GM18861 (cell line): ENCODE measurements around the gene SLC16A2.
A peak's percentile ranks its signal among the peaks of the same experiment; 100 is the strongest.

ENCODE experiments used
- ATAC-seq: cut with Tn5 transposase; IDR thresholded peaks from one replicate; pipeline ENCODE4 v1.9.1; 2021; ENCODE audit not compliant: unreplicated experiment

SLC16A2 gene

DNA sequence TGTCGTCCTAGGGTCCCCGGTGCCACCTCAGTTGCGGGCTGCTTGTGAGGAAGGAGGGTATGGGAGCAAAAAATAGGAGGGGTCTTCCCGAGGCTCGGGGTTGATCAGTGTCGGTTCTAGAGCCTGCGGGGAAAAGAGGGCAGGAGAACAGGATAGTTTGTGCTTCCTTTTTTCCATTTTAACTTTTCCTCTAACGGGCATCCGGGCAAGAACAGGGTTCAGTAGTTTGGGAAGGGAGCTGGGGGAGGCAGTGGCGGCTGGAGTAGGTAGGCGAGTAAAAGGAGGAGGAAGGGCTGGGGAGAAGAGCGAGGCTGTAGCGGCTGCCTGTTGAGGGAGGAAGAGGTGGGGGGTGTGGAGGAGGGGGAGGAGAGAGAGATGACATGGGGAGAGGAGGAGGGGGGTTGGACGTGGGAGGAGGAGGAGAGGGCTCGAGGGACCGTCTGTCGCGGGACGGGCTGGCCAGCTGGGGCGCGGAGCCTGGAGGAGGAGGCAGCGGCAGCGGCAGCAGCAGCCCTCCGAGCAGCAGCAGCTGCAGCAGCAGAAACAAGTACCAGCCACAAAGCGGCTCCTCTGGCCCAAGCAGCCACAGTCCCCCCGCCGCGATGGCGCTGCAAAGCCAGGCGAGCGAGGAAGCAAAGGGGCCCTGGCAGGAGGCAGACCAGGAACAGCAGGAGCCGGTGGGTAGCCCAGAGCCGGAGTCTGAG, at the start of gene SLC16A2:
Gene SLC16A2, plus strand, starts transcription at position 458 of the 704 bp plus-strand sequence. Its CDS starts 145 bp downstream, at position 603.
- ATAC-seq = no peak

- no peak for ATAC-seq
Observed at GRCh38 chrX:74372272-74372671, 49.0 kb upstream of the SLC16A2 start.

- ATAC-seq = no peak
Observed at GRCh38 chrX:74377282-74377681, 44.0 kb upstream of the SLC16A2 start.

DNA sequence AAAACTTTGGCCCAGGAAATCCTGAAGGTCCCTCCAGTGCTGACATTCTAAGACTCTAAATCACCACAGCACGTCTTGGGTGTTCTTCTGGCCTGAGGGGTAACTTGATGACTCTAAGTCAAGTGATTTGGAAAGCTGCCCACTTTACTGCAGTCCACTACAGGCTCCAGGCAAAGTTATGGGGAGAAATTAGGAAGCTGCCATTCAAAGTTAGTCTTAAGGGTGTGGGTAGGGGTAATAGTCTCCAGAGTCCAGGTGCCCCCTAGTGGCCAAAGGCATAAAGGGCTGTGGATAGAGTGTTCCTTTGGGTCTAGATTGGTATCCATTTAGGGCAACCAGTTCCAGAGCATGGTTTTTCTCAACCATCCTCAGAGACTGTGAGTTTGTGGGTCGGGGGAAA, 38.7 kb upstream of the SLC16A2 start:
- ATAC-seq = peak; percentile 72

- no peak for ATAC-seq
Observed at GRCh38 chrX:74383611-74384010, 37.7 kb upstream of the SLC16A2 start.

GRCh38 chrX:74389016-74389722, 32.1 kb upstream of the SLC16A2 start:
- no peak for ATAC-seq

DNA sequence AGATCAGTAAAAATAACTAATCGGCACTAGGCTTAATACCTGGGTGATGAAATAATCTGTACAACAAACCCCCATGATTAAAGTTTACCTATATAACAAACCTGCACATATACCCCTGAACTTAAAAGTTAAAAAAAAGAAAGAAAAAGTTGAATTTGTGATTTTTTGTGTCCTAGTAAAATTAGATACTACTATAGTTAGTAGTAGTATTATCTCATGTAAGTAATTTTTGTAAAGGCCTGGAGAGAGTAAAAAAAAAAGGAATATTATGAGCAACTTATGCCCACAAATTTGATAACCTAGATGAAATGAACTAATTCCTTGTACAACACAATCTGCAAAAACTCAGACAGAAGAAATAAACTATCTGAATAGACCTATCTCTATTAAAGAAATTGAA, 25.7 kb upstream of the SLC16A2 start:
- ATAC-seq = no peak

GRCh38 chrX:74405973-74406489, 15.3 kb upstream of the SLC16A2 start:
- ATAC-seq = no peak

GRCh38 chrX:74408304-74408703, 13.0 kb upstream of the SLC16A2 start:
- ATAC-seq = peak; percentile 63

DNA sequence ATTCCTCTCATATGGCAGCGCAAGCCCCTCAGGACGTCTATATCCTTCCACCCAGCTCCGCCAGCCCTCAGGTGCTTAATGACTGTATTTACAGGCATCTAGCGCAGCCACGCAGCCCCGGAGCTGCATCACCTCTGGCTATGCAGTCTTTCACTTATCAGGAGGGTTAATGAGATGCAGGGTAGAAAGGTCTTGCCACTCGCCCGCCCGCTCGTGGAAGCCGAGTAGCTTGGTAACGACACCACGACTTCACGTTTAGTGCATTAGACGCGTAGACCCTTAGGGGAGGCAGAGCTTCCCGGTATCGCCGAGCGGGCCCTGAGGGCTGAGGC, 1.5 kb upstream of the SLC16A2 start:
- ATAC-seq = no peak

DNA sequence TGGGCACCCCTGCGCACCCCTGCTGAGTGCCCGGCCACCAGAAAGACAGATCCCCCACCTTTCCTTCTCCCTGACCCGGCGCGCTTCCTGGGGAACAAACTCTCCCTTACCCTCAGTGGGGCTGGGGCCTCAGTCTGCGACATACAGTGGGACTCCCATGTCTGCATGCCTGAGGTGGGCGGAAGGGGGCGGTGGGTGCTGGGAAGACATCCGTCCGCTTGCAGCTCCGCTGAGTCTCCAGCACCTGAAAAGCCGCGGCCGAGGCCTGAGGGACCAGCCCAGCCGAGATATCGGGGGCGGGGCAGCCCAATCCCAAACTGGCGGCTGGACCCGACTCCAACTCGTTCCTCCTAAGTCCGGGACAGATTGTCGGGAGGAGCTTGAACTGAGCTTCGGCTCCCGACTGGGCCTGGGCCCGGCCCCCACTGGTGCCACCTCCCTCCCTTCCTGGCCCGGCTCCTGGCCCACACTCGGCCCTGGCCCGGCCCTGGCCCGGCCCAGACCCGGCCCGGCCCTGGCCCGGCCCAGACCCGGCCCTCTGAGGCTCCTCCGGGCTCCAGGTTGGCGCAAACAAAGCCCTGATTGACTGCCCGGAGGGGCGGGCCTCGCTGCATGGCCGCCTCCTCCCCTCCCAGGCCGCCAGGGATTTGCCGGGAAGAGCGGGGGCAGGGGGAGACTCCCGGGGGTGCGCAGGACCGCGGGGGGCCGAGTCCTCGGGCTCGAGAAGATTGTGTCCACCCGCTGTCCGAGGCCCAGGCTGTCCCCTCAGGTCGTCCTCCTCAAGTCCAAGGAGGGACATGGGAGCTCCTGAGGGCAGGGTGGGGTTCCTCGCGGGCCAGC, 877 bp upstream of the SLC16A2 start:
- ATAC-seq = no peak

GRCh38 chrX:74421740-74422352, 553 bp downstream of the SLC16A2 start:
- no peak for ATAC-seq

GRCh38 chrX:74422576-74423288, 1.4 kb downstream of the SLC16A2 start:
- no peak for ATAC-seq

GRCh38 chrX:74423289-74423998, 2.2 kb downstream of the SLC16A2 start:
- ATAC-seq = no peak

DNA sequence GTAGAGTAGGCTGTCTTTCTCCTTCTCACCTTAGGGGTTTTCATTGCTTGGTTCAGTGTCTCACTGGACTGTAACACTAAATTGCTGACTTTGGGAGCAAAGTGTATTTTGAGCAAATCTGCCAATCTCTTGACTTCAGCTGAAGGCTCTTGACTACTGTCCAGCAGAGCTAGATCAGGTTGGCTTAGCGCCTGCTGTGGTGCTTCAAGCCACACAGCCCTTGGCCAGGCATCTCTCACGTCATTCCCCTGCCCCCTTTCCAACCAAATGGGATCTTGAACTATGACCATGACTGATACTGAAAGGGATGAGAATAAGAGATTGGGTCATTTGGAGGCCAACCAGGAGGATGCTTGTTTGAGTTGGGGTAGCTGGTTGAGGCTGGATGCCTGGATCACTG, 4.8 kb downstream of the SLC16A2 start:
- ATAC-seq = no peak

DNA sequence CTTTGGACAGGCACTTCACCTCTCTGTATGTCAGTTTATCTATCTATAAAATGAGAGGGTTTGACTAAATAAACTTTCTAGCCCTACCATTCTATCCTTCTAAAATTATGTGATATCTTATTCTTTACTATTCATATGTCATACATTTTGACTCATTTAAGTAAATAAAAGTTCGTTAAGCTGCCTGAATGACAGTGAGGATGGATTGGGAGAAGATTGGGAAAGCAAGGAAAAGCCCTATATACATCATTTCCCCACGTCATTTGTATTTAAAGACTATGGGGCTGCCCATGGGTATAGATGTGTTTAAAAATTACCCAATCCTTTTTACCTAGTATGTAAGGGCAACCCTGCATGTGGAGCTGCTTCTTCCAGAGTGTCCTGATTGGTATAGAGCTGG, 5.3 kb downstream of the SLC16A2 start:
- no peak for ATAC-seq

- no peak for ATAC-seq
Observed at GRCh38 chrX:74431797-74432196, 10.5 kb downstream of the SLC16A2 start.

GRCh38 chrX:74434336-74434735, 13.0 kb downstream of the SLC16A2 start:
- ATAC-seq = no peak

DNA sequence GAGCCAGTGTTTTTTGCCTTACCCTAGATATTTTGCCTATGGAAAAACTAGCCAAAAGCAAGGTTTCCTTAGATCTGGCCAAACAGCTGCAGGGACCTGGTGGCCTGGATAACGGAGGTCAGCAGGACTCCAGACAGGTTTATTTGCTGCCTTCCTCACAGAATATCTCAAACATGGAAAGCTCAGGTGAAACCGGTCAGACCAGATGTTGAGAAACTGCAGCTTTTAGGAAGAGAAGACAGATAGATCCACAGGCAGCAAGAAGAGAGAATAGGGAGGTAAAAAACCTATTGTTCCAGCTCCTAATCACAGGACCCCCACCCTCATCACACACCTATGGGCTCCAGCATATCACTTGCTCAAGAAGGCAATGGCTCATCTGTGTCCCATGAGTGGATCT, 16.2 kb downstream of the SLC16A2 start:
- ATAC-seq = no peak

DNA sequence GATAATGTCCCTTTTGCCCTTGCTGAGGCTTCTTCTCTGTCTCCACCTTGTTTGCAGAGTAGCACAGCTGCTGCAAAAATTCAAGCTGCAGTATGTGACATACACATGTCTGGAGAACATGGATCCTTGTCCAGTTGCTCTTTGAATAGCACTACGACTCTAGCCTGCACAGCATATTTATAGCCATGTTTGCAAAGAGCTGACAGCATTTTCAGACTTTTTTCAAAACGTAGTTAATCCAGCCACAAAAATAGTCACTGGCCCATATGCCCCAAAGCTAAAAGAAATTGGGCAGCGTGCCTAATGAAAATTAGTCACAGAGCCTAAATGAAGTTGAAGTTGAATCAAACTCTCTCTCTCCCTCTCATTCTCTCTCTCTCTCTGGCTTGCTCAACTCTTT, 17.5 kb downstream of the SLC16A2 start:
- ATAC-seq = no peak
